IMR-90 (cell line): ENCODE data around the gene STYXL1. TPM values are rescaled to one million over a fixed set of nuclear protein-coding genes. Genes with fewer than 3 reads are reported as not detected.

Experiments used
- ATAC-seq: fragments of 200-7000 bp; cut with Tn5 transposase; 2 replicates; pipeline ENCODE4 v1.9.1; 2020; ENCODE audit warnings: low read depth, mild to moderate bottlenecking, moderate library complexity
- BruUV-seq: library from RNA; stranded (reverse); fragments of 400-500 nt; replicated peaks from 2 replicates; lab custom pipeline; 2021; lab: Mats Ljungman, UMichigan
- CTCF ChIA-PET: fragments of 300-600 bp; formaldehyde crosslinking; extraction: SDS; loops from one replicate; lab custom pipeline; 2021; ENCODE audit warnings: antibody characterized with exemption; lab: Yijun Ruan, JAX
- POLR2A ChIA-PET: fragments of 300-600 bp; sonication (Branson Sonifier 250); formaldehyde crosslinking; loops from one replicate; lab custom pipeline; 2022; ENCODE audit warnings: antibody characterized with exemption; ENCODE audit not compliant: unreplicated experiment; lab: Charles Lee
- DNase-seq: peaks from one replicate; pipeline ENCODE4 v3.0.0; 2013
- H2AFZ ChIP-seq: replicated peaks from 2 replicates; pipeline ENCODE3; 2013; ENCODE audit warnings: low read length, mild to moderate bottlenecking; ENCODE audit not compliant: poor library complexity
- H2AK5ac ChIP-seq: 2 replicates; pipeline ENCODE4 v1.6.1; 2013; ENCODE audit warnings: low read depth, low read length, inconsistent platforms
- H2AK9ac ChIP-seq: replicated peaks from 2 replicates; pipeline ENCODE3; 2013; ENCODE audit warnings: mild to moderate bottlenecking, low read depth, low read length, moderate library complexity; ENCODE audit not compliant: poor library complexity
- H2BK120ac ChIP-seq: 2 replicates; pipeline ENCODE4 v1.6.1; 2013; ENCODE audit warnings: low read depth, low read length, inconsistent platforms
- H2BK15ac ChIP-seq: 3 replicates; pipeline ENCODE4 v1.6.1; 2013; ENCODE audit warnings: low read depth, low read length, inconsistent platforms
- H2BK20ac ChIP-seq: 2 replicates; pipeline ENCODE4 v1.6.1; 2013; ENCODE audit warnings: low read depth, mild to moderate bottlenecking, inconsistent platforms, low read length, moderate library complexity
- H2BK5ac ChIP-seq: 2 replicates; pipeline ENCODE4 v1.6.1; 2013; ENCODE audit warnings: mild to moderate bottlenecking, low read depth, low read length, inconsistent platforms; ENCODE audit not compliant: poor library complexity, severe bottlenecking
- H3K14ac ChIP-seq: replicated peaks from 2 replicates; pipeline ENCODE4 v1.6.1; 2013; ENCODE audit warnings: low read depth, low read length, inconsistent platforms
- H3K18ac ChIP-seq: 2 replicates; pipeline ENCODE4 v1.6.1; 2013; ENCODE audit warnings: low read depth, low read length, control low read depth
- H3K23ac ChIP-seq: 2 replicates; pipeline ENCODE4 v1.6.1; 2013; ENCODE audit warnings: low read depth, low read length, inconsistent platforms
- H3K27ac ChIP-seq: 2 replicates; pipeline ENCODE4 v1.5.1; 2013; ENCODE audit warnings: mild to moderate bottlenecking, control low read depth, low read length; ENCODE audit not compliant: insufficient read depth
- H3K27me3 ChIP-seq: 2 replicates; pipeline ENCODE4 v1.6.1; 2013; ENCODE audit warnings: low read length; ENCODE audit not compliant: control insufficient read depth, insufficient read depth
- H3K36me3 ChIP-seq: 2 replicates; pipeline ENCODE4 v1.6.1; 2013; ENCODE audit warnings: low read length, mixed read lengths; ENCODE audit not compliant: control insufficient read depth, insufficient read depth
- H3K4ac ChIP-seq: 2 replicates; pipeline ENCODE4 v1.6.1; 2013; ENCODE audit warnings: low read depth, low read length, inconsistent platforms
- H3K4me1 ChIP-seq: 2 replicates; pipeline ENCODE4 v1.6.1; 2013; ENCODE audit warnings: low read length, mixed read lengths; ENCODE audit not compliant: control insufficient read depth, insufficient read depth
- H3K4me2 ChIP-seq: 2 replicates; pipeline ENCODE4 v1.6.1; 2013; ENCODE audit warnings: low read depth, mild to moderate bottlenecking, control low read depth, low read length, moderate library complexity
- H3K4me3 ChIP-seq: 2 replicates; pipeline ENCODE4 v1.5.1; 2013; ENCODE audit warnings: low read depth, mild to moderate bottlenecking, control low read depth, low read length, moderate library complexity; ENCODE audit not compliant: insufficient read depth
- H3K56ac ChIP-seq: 2 replicates; pipeline ENCODE4 v1.6.1; 2013; ENCODE audit warnings: low read length, inconsistent platforms; ENCODE audit not compliant: insufficient read depth; ENCODE audit errors: extremely low read depth
- H3K79me1 ChIP-seq, 2 experiments: 2 replicates each; pipeline ENCODE4 v1.6.1; 2013; ENCODE audit warnings: low read length in 2 of 2, inconsistent platforms in 1 of 2, low read depth in 1 of 2
- H3K9ac ChIP-seq: 2 replicates; pipeline ENCODE4 v1.6.1; 2013; ENCODE audit warnings: low read depth, low read length, control low read depth
- H3K9me1 ChIP-seq: 2 replicates; pipeline ENCODE4 v1.6.1; 2013; ENCODE audit warnings: low read length, inconsistent platforms; ENCODE audit not compliant: insufficient read depth
- H3K9me3 ChIP-seq: 2 replicates; pipeline ENCODE4 v1.6.1; 2013; ENCODE audit warnings: low read length; ENCODE audit not compliant: control insufficient read depth, insufficient read depth
- H4K20me1 ChIP-seq: 2 replicates; pipeline ENCODE4 v1.6.1; 2013; ENCODE audit warnings: low read length, inconsistent platforms; ENCODE audit not compliant: insufficient read depth
- H4K5ac ChIP-seq: 2 replicates; pipeline ENCODE4 v1.6.1; 2013; ENCODE audit warnings: mild to moderate bottlenecking, low read depth, low read length, control low read depth
- H4K8ac ChIP-seq, 2 experiments: 2 replicates each; pipeline ENCODE4 v1.6.1; 2013; ENCODE audit warnings: low read depth in 2 of 2, low read length in 2 of 2, control low read depth in 1 of 2, inconsistent platforms in 1 of 2
- H4K91ac ChIP-seq: 2 replicates; pipeline ENCODE4 v1.6.1; 2013; ENCODE audit warnings: low read depth, low read length, inconsistent platforms; ENCODE audit not compliant: insufficient read depth
- BHLHE40 ChIP-seq: fragments of 150-350 bp; IDR thresholded peaks from 2 replicates; pipeline ENCODE4 v1.6.1; 2016; ENCODE audit warnings: mild to moderate bottlenecking, low read depth, low read length
- CEBPB ChIP-seq: IDR thresholded peaks from 2 replicates; pipeline ENCODE4 v1.6.1; 2012; ENCODE audit warnings: low read depth, low read length, improper control_type of control experiment
- CHD1 ChIP-seq: IDR thresholded peaks from 2 replicates; pipeline ENCODE4 v1.6.1; 2012; ENCODE audit warnings: low read depth, low read length, improper control_type of control experiment
- ELK1 ChIP-seq: fragments of 150-350 bp; IDR thresholded peaks from 2 replicates; pipeline ENCODE4 v1.6.1; 2016; ENCODE audit warnings: low read depth, mild to moderate bottlenecking, low read length, moderate library complexity, borderline replicate concordance
- FOS ChIP-seq: fragments of 150-350 bp; IDR thresholded peaks from 2 replicates; pipeline ENCODE4 v1.6.1; 2016; ENCODE audit warnings: low read depth, low read length
- MAFK ChIP-seq: IDR thresholded peaks from 2 replicates; pipeline ENCODE4 v1.6.1; 2012; ENCODE audit warnings: low read depth, low read length, improper control_type of control experiment
- MAZ ChIP-seq: IDR thresholded peaks from 2 replicates; pipeline ENCODE4 v1.6.1; 2012; ENCODE audit warnings: low read depth, mild to moderate bottlenecking, low read length, improper control_type of control experiment, moderate library complexity, borderline replicate concordance
- MXI1 ChIP-seq: IDR thresholded peaks from 2 replicates; pipeline ENCODE4 v1.6.1; 2012; ENCODE audit warnings: low read depth, mild to moderate bottlenecking, low read length, moderate library complexity, borderline replicate concordance
- NFE2L2 ChIP-seq: fragments of 150-350 bp; IDR thresholded peaks from 2 replicates; pipeline ENCODE4 v1.6.1; 2016; ENCODE audit warnings: low read depth, mild to moderate bottlenecking, low read length
- POLR2A ChIP-seq: IDR thresholded peaks from 2 replicates; pipeline ENCODE4 v1.6.1; 2012; ENCODE audit warnings: mild to moderate bottlenecking, low read depth, low read length
- RAD21 ChIP-seq: IDR thresholded peaks from 2 replicates; pipeline ENCODE4 v1.6.1; 2012; ENCODE audit warnings: low read length, improper control_type of control experiment
- RCOR1 ChIP-seq: IDR thresholded peaks from 2 replicates; pipeline ENCODE4 v1.6.1; 2012; ENCODE audit warnings: mild to moderate bottlenecking, low read length, improper control_type of control experiment; ENCODE audit not compliant: insufficient replicate concordance
- RFX5 ChIP-seq: IDR thresholded peaks from 2 replicates; pipeline ENCODE4 v1.8.0; 2012; ENCODE audit warnings: low read depth, mild to moderate bottlenecking, low read length, moderate library complexity
- SMC3 ChIP-seq: fragments of 150-350 bp; IDR thresholded peaks from 2 replicates; pipeline ENCODE4 v1.6.1; 2016; ENCODE audit warnings: low read depth, mild to moderate bottlenecking, antibody characterized with exemption, low read length, moderate library complexity
- USF2 ChIP-seq: fragments of 150-350 bp; IDR thresholded peaks from 2 replicates; pipeline ENCODE4 v1.6.1; 2017; ENCODE audit warnings: mild to moderate bottlenecking, antibody characterized with exemption, low read length, low read depth
- WGBS, 2 experiments: methylation state at CpG; one replicate each; pipeline versions ENCODE4 v1.1.5 to v1.1.7; 2013; ENCODE audit warnings: missing lambda C conversion rate in 2 of 2; ENCODE audit not compliant: insufficient read length in 1 of 2; ENCODE audit errors: extremely low coverage in 2 of 2; 5-methylcytosine and 5-hydroxymethylcytosine counted together
- dilution Hi-C: fragments of 300-500 bp; cut with HindIII; formaldehyde crosslinking; loops from one replicate; pipeline ENCODE4 v1.14.3; 2018; ENCODE audit warnings: low sequenced_read_pairs; ENCODE audit not compliant: unreplicated experiment
- in situ Hi-C: fragments of 300-500 bp; cut with MboI; formaldehyde crosslinking; loops from 3 replicates; pipeline ENCODE4 v1.14.3; 2019; ENCODE audit warnings: low sequenced_read_pairs, inconsistent platforms, mixed read lengths
- intact Hi-C: fragments of 100-400 bp; cut with micrococcal nuclease; formaldehyde crosslinking; loops from 2 replicates; pipeline ENCODE4 v1.10.0; 2022
- polyA plus RNA-seq, 3 experiments: library from polyadenylated mRNA; depleted of rRNA; stranded (reverse); fragments of >200 nt; gene quantifications; 2 replicates each; pipeline ENCODE4 v1.2.3, GENCODE V29; 2012; ENCODE audit warnings: low replicate concordance in 1 of 3
- total RNA-seq: library from RNA; depleted of rRNA; stranded (reverse); fragments of >200 nt; gene quantifications from 2 replicates; pipeline ENCODE4 v1.2.3, GENCODE V29; 2012
- TF ChIP-seq, protein P1 (sequence below): conservative IDR thresholded peaks from 2 replicates; pipeline ENCODE4 v1.5.1; 2012; ENCODE audit warnings: mild to moderate bottlenecking, low read depth, low read length, improper control_type of control experiment

Gene STYXL1
- total and polyA plus RNA-seq, 2 of the 4 experiments (the other 2 are of a cell fraction), result 66.1 to 73.8 TPM

DNA sequence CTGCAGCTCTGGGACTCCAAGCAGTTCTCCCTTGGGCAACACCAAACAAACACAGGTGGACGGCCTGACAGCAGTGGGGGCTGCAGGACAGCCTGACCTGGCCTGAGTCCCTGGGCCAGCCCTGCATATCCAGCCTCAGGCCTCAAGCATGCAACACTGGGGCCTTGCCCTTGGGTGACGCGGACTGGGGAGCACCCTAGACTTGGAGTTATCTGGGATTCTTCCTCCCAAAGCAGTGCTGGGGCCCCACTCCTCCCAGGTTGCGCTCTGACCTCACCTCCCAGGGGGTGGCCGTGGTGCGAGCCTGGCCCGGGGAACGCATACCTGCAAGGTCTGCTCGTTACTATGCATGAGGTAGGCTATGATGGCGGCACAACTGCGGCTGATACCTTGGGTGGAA lies 47.2 kb downstream of the STYXL1 start:
- Histone ChIP-seq H2AFZ (no peak overlapping the region), H3K18ac (no peak overlapping the region), H4K91ac (no peak overlapping the region), H2AK5ac (no peak overlapping the region), H3K56ac (no peak overlapping the region), H3K4me2 (no peak overlapping the region), H4K8ac (no peak overlapping the region), H3K27ac (no peak overlapping the region), H3K9me3 (no peaks in the 10 kb centered on the region), H2AK9ac (no peak overlapping the region), H3K4me1 (no peaks in the 10 kb centered on the region), H3K9ac (no peak overlapping the region), H4K5ac (no peak overlapping the region), H2BK5ac (no peak overlapping the region), H3K23ac (no peak overlapping the region), H2BK120ac (no peak overlapping the region), H2BK20ac (no peak overlapping the region), H3K27me3 (no peaks in the 10 kb centered on the region), H3K4ac (no peak overlapping the region), H3K9me1 (peaks cover 4% of the 10 kb centered on the region; the same call in 1 of the 2 replicates), H2BK15ac (no peak overlapping the region), H3K36me3 (peaks cover 34% of the 10 kb centered on the region), H3K79me1 (no peaks in the 10 kb centered on the region), H4K20me1 (0 out of 2 replicates have a peak, but pooled peaks cover 3% of the 10 kb centered on the region), H3K14ac (no peak overlapping the region), H3K4me3 (no peak overlapping the region)
- in situ Hi-C loops, result no loop called here
- dilution Hi-C loops, result no loop called here
- DNase-seq (no peak), ATAC-seq (no peak)
- TF ChIP-seq FOS (no peak), CHD1 (no peak), POLR2A (no peak), ELK1 (no peak), RCOR1 (no peak), NFE2L2 (no peak), BHLHE40 (no peak), CEBPB (no peak), SMC3 (no peak), MAFK (no peak), RFX5 (no peak), MXI1 (no peak), RAD21 (no peak), USF2 (no peak), MAZ (no peak)
- TF ChIP-seq, protein P1, sequence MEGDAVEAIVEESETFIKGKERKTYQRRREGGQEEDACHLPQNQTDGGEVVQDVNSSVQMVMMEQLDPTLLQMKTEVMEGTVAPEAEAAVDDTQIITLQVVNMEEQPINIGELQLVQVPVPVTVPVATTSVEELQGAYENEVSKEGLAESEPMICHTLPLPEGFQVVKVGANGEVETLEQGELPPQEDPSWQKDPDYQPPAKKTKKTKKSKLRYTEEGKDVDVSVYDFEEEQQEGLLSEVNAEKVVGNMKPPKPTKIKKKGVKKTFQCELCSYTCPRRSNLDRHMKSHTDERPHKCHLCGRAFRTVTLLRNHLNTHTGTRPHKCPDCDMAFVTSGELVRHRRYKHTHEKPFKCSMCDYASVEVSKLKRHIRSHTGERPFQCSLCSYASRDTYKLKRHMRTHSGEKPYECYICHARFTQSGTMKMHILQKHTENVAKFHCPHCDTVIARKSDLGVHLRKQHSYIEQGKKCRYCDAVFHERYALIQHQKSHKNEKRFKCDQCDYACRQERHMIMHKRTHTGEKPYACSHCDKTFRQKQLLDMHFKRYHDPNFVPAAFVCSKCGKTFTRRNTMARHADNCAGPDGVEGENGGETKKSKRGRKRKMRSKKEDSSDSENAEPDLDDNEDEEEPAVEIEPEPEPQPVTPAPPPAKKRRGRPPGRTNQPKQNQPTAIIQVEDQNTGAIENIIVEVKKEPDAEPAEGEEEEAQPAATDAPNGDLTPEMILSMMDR, result no peak
- WGBS, 2 experiments, result 94% methylated on average over 9 of the region's 11 CpGs; no CpG with 5 or more reads in 1 of the 2 experiments
- intact Hi-C loops, result no loop called here
- ChIA-PET CTCF (no interaction called here), POLR2A (no interaction called here)
- BruUV-seq, result no TSS peak
